HG03135 (cell line): ENCODE results near the gene OR52N2.

ENCODE experiments used
- ATAC-seq: cut with Tn5 transposase; IDR thresholded peaks from one replicate; pipeline ENCODE4 v1.9.1; 2021; ENCODE audit warnings: mild to moderate bottlenecking, moderate library complexity; ENCODE audit not compliant: unreplicated experiment

The OR52N2 gene

GRCh38 chr11:5808500-5809121 lies at the start of gene OR52N2:
Gene OR52N2 (plus strand): TSS chr11:5808924. CDS start chr11:5820336, 11,412 bp downstream.
- peak; percentile 90 for ATAC-seq

- no peak for ATAC-seq
These were observed 41.7 kb upstream of the OR52N2 start for GRCh38 chr11:5767056-5767455.

GRCh38 chr11:5783255-5783654 lies 25.5 kb upstream of the OR52N2 start, which contains the start of gene OR52N5:
Gene OR52N5 (minus strand): TSS chr11:5783355. CDS start chr11:5778634, 4,721 bp downstream.
- no peak for ATAC-seq

- no peak for ATAC-seq
These were observed 17.6 kb upstream of the OR52N2 start, which contains the start of gene OR52N1 for GRCh38 chr11:5791165-5791564. Gene OR52N1 (minus strand): TSS chr11:5791265. CDS start chr11:5788816, 2,449 bp downstream.

- ATAC-seq: no peak
These were observed 12.2 kb upstream of the OR52N2 start for GRCh38 chr11:5796541-5796940.

- ATAC-seq: no peak
These were observed 4.7 kb upstream of the OR52N2 start for GRCh38 chr11:5803982-5804381.

GRCh38 chr11:5807580-5807979 lies 1.1 kb upstream of the OR52N2 start:
- no peak for ATAC-seq

- ATAC-seq: peak; percentile 24
These were observed 397 bp downstream of the OR52N2 start for GRCh38 chr11:5809122-5809519.

- ATAC-seq: no peak
These were observed 1.4 kb downstream of the OR52N2 start for GRCh38 chr11:5809905-5810795.

- ATAC-seq: no peak
These were observed 6.8 kb downstream of the OR52N2 start for GRCh38 chr11:5815534-5815933.

GRCh38 chr11:5818245-5818886 lies 9.6 kb downstream of the OR52N2 start:
- ATAC-seq: peak; percentile 57

- no peak for ATAC-seq
These were observed 22.6 kb downstream of the OR52N2 start for GRCh38 chr11:5831196-5831829.

GRCh38 chr11:5833446-5833845 lies 24.7 kb downstream of the OR52N2 start:
- no peak for ATAC-seq

GRCh38 chr11:5837695-5838094 lies 29.0 kb downstream of the OR52N2 start:
- ATAC-seq: no peak

- no peak for ATAC-seq
These were observed 33.1 kb downstream of the OR52N2 start, which contains the start of gene OR52E6 for GRCh38 chr11:5841797-5842196. Gene OR52E6 (minus strand): TSS chr11:5841897. CDS start chr11:5841897, 0 bp downstream.

GRCh38 chr11:5846701-5847100 lies 38.0 kb downstream of the OR52N2 start:
- no peak for ATAC-seq

- ATAC-seq: no peak
These were observed 39.0 kb downstream of the OR52N2 start for GRCh38 chr11:5847711-5848110.

GRCh38 chr11:5851002-5851401 lies 42.3 kb downstream of the OR52N2 start:
- no peak for ATAC-seq

GRCh38 chr11:5857590-5857989 lies 48.9 kb downstream of the OR52N2 start, which contains the start of gene OR52E8:
Gene OR52E8 (minus strand): TSS chr11:5857690. CDS start chr11:5857690, 0 bp downstream.
- no peak for ATAC-seq

- ATAC-seq: no peak
These were observed 57.1 kb downstream of the OR52N2 start for GRCh38 chr11:5865826-5866225.
